NCI-H526 (cell line): ENCODE measurements around the gene PDE6H.
A peak's percentile ranks its signal among the peaks of the same experiment; 100 is the strongest.

Experiments
- DNase-seq, 2 experiments: peaks; one replicate each; lab custom pipeline; 2025; lab: John Stamatoyannopoulos, UW

The PDE6H gene

GRCh38 chr12:14951851-14952250 lies 21.0 kb upstream of the PDE6H start:
- no peak for DNase-seq

- DNase-seq: no peak
Observed at GRCh38 chr12:14952299-14952921, 20.4 kb upstream of the PDE6H start.

- DNase-seq: no peak
Observed at GRCh38 chr12:14953752-14954151, 19.1 kb upstream of the PDE6H start.

- DNase-seq: peak in 1 of 2 experiments; percentile 7
Observed at GRCh38 chr12:14954269-14954668, 18.6 kb upstream of the PDE6H start.

- DNase-seq: no peak
Observed at GRCh38 chr12:14956024-14956891, 16.6 kb upstream of the PDE6H start.

GRCh38 chr12:14956905-14957304 lies 15.9 kb upstream of the PDE6H start:
- DNase-seq: no peak

GRCh38 chr12:14957551-14958168 lies 15.2 kb upstream of the PDE6H start:
- DNase-seq: no peak

- no peak for DNase-seq
Observed at GRCh38 chr12:14958361-14959125, 14.3 kb upstream of the PDE6H start.

- DNase-seq: no peak
Observed at GRCh38 chr12:14959126-14959440, 13.8 kb upstream of the PDE6H start.

GRCh38 chr12:14959463-14959862 lies 13.4 kb upstream of the PDE6H start:
- no peak for DNase-seq

GRCh38 chr12:14959916-14960496 lies 12.8 kb upstream of the PDE6H start:
- DNase-seq: no peak

- DNase-seq: no peak
Observed at GRCh38 chr12:14960548-14961465, 12.0 kb upstream of the PDE6H start.

GRCh38 chr12:14961466-14962152 lies 11.2 kb upstream of the PDE6H start, which contains the start of gene ARHGDIB:
Gene ARHGDIB, minus strand, starts transcription at chr12:14961601. Its CDS starts 10,889 bp downstream, at chr12:14950712.
- DNase-seq: no peak

GRCh38 chr12:14962153-14962539 lies 10.7 kb upstream of the PDE6H start:
- DNase-seq: no peak

- no peak for DNase-seq
Observed at GRCh38 chr12:14962797-14963196, 10.0 kb upstream of the PDE6H start.

GRCh38 chr12:14963520-14963919 lies 9.3 kb upstream of the PDE6H start:
- DNase-seq: no peak

- no peak for DNase-seq
Observed at GRCh38 chr12:14964406-14964805, 8.4 kb upstream of the PDE6H start.

- DNase-seq: no peak
Observed at GRCh38 chr12:14965221-14965620, 7.6 kb upstream of the PDE6H start.

- DNase-seq: no peak
Observed at GRCh38 chr12:14968478-14968877, 4.4 kb upstream of the PDE6H start.

- no peak for DNase-seq
Observed at GRCh38 chr12:14970473-14970872, 2.4 kb upstream of the PDE6H start.
